GM12874 (cell line): Measurements from ENCODE around the gene ACLY.

Source experiments
- TF ChIP-seq, protein P1 (sequence below): IDR thresholded peaks from 2 replicates; pipeline ENCODE4 v1.5.1; 2011; ENCODE audit warnings: low read depth, mild to moderate bottlenecking, control low read depth, low read length, moderate library complexity; ENCODE audit not compliant: insufficient read depth

The ACLY gene

DNA sequence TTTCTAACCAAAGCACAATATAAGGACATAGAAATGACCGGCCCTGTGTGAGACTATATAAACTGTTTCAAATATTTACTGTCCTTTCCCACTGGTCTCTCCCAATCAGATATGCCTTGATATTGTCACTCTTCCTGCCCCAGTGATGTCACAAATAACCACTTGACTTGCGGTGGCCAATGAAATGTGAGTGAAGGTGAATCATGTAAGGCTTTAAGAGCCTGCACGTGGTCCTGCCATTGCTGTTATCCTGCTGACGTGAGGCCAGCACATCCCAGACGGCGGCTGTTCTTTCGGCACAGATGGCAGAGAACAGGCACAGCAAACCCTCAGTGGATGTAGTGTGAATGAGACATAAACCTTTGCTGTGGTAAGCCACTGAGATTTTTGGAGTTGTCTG is 48.1 kb downstream of the ACLY start:
- TF ChIP-seq, protein P1, sequence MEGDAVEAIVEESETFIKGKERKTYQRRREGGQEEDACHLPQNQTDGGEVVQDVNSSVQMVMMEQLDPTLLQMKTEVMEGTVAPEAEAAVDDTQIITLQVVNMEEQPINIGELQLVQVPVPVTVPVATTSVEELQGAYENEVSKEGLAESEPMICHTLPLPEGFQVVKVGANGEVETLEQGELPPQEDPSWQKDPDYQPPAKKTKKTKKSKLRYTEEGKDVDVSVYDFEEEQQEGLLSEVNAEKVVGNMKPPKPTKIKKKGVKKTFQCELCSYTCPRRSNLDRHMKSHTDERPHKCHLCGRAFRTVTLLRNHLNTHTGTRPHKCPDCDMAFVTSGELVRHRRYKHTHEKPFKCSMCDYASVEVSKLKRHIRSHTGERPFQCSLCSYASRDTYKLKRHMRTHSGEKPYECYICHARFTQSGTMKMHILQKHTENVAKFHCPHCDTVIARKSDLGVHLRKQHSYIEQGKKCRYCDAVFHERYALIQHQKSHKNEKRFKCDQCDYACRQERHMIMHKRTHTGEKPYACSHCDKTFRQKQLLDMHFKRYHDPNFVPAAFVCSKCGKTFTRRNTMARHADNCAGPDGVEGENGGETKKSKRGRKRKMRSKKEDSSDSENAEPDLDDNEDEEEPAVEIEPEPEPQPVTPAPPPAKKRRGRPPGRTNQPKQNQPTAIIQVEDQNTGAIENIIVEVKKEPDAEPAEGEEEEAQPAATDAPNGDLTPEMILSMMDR: no peak

DNA sequence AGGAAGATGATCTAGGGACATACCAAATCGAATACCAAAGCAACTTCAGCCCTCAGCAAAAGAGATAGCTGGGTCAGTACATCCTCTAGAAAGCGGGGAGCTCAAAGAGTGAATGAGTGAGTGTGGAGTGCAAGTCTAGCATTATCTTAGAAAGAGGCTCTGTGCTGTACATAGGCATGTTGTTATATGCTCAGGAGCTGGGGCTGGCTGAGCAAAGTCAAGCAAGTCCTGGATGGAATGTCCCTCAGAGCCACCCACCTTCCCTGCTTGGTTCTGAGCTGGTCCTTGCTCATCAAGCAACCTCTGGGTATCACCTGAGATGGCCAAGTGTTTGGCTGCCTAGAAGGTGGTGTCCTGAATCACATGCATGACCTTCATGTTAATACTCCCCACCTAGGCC is 48.7 kb downstream of the ACLY start:
- TF ChIP-seq, protein P1: no peak

DNA sequence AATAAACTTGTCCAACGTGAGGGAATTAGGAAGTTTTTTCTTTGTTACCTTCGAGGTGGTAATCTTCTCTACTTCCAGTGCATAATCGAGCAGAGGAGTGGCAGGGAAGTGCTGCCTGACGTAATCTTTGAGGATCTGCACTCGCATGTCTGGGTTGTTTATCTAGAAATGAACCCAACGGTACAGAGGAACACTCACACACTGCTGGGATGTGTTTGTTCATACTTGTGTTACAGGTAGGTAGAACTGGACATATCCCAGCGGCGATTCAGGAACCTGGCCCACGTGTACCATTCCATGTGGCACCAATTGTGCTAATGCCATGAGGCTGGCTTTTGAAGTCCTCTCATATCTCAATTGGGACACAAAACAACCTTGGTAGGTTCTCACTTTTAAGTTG is 49.3 kb downstream of the ACLY start:
- TF ChIP-seq, protein P1: no peak

DNA sequence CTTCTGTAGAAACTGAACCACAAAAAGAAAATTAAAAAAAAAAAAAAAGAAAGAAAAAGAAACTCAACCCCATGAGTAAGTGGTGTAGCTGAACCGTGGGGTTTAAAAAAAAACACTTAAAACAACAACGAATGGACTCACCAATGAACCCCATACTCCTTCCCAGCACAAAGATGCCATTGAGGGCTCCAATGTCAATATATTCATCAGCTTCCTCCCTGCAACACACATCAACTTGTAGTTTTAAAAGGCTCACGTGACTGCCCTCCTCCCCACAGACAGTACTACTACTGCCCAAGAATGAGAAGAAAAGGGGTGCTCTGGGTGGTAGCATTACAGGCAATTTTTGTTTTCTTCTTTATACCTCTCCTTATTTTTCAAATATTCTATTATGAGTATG is 50.2 kb downstream of the ACLY start:
- TF ChIP-seq, protein P1: no peak

DNA sequence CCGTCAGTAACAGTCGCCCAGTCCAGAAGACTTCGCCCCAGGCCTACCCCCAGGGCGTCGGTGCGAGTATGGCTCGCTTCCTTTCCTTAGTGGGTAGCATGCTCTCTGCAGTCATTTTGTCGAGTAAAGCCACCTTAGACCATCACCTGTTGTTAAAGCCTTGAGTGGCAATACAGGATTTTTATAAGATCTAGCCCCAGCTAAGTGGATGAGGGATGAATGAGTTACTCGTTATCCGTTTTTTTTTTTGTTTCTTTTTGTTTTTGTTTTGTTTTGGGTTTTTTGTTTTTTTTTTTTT is 53.2 kb downstream of the ACLY start:
- TF ChIP-seq, protein P1: no peak

DNA sequence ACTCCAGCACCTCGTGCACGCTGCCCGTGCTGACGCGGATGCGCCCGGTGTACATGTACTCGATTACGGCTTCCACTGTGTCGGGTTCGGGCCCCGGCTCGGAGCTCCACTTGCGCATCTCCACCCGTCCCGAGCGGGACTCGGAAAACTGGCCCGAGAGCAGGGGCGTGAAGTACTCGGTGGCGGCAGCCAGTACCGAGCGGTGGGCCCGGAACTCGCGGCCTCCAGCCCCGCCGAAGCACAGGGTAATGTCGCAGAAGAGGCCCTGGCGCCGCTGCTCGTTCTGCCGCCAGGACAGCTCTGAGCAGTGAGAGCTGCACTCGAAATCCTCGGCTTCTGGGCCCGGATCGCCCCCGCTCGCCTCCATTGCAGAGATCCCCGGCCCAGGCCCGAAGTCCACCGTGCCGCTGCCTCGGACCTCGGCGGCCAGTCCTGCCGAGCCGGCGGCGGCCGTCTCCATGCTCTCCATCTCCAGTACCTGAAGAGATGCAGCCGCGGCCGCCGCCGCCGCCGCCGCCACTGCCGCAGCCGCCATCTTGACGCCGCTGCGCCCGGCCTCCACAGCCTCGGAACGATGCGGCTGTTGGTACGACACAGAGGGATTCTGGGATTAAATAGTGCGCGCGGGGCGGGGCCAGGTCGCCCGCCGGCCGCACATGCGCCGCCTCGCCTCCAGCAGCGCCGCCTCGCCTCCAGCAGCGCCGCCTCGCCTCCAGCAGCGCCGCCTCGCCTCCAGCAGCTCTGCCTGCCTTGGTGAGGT is 53.7 kb downstream of the ACLY start, which contains the start of gene KLHL11:
TSS of gene KLHL11 (minus strand) at position 588 of the 760 bp plus-strand sequence. CDS start at position 535, 53 bp downstream.
- TF ChIP-seq, protein P1: no peak

DNA sequence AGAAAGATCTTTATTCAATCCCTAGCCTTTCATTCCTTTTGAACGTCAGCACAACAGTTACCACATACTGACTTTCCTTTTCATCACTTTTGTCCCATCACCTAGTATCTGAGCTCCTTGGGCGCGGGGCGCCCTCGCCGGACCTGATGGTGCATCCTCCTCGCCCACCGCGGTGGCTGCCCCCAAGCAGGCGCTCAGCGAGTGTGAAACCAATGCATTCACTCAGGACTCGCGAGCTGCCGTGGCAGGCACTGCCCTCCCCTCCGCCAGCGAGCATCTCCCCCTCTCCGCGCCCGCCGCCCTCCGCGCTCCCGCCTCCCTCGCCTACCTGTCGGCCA is 54.3 kb downstream of the ACLY start:
- TF ChIP-seq, protein P1: no peak
